RWPE1 (cell line): ENCODE results near the gene MEIOSIN.
A peak's percentile ranks its signal among the peaks of the same experiment; 100 is the strongest.

ENCODE experiments used
- CTCF ChIA-PET: fragments of 350-600 bp; sonication (Branson Sonifier 250); formaldehyde crosslinking; extraction: SDS; loops from one replicate; lab custom pipeline; 2021; lab: Yijun Ruan, JAX
- POLR2A ChIA-PET: fragments of 400-600 bp; formaldehyde crosslinking; extraction: SDS; loops from one replicate; lab custom pipeline; 2020; ENCODE audit warnings: antibody characterized with exemption; ENCODE audit not compliant: low non-redundant PET; lab: Yijun Ruan, JAX
- DNase-seq: peaks from one replicate; pipeline ENCODE4 v3.0.0; 2012; ENCODE audit warnings: low spot score
- H3K27ac ChIP-seq: fragments of 450-650 bp; 2 replicates; pipeline ENCODE4 v1.5.1; 2017
- TF ChIP-seq, protein P1 (sequence below): fragments of 450-650 bp; conservative IDR thresholded peaks from 2 replicates; pipeline ENCODE4 v1.5.1; 2017; ENCODE audit warnings: low read depth, mild to moderate bottlenecking

The MEIOSIN gene

DNA sequence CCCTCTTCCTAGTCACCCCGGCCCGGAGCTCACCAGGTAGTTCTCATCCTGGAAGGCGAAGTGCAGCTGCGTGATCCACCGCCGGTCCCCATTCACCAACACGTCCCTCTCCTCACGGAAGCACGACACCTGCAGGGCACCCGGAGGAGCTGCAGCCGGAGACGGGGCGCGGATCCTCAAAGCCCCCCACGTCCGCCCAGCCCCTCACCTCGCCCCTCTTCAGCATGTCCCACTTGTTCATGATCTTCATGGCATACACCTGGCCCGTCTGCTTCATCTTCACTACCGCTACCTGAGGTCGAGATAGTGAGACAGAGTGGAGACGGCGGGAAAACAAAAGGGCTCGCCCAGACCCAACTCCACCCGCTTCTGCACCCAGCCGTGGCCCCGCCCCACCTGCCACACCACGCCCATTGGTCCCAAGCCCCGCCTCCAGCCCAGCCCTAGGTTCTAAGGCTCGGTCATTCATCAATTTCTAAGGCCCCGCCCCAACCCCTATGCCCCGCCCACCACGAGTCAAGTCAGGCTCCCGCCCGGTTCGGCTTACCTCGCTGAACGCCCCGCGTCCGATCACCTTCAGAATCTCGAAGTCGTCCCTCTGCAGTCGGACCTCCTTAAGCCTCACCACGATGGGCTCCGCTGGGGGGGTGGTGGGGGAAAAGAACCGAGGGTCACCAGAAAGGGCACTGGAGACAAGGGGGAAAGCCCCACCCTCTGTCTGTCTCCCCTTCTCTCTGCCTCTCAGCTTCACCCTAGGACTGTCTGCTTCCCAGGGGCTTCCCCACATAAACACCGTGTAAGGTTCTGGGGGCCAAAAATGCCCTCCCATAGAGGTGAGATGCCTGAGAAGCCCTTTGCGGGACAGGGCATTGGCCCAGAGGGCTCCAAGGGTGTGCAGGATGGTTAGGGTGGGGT lies 46.2 kb downstream of the MEIOSIN start:
- POLR2A ChIA-PET, result interaction anchor here (1.3 kb wide), 1 partner anchor 10 kb away, joined by 3 read pairs; the partner anchor contains the start of gene SIX5
- TF ChIP-seq, protein P1, sequence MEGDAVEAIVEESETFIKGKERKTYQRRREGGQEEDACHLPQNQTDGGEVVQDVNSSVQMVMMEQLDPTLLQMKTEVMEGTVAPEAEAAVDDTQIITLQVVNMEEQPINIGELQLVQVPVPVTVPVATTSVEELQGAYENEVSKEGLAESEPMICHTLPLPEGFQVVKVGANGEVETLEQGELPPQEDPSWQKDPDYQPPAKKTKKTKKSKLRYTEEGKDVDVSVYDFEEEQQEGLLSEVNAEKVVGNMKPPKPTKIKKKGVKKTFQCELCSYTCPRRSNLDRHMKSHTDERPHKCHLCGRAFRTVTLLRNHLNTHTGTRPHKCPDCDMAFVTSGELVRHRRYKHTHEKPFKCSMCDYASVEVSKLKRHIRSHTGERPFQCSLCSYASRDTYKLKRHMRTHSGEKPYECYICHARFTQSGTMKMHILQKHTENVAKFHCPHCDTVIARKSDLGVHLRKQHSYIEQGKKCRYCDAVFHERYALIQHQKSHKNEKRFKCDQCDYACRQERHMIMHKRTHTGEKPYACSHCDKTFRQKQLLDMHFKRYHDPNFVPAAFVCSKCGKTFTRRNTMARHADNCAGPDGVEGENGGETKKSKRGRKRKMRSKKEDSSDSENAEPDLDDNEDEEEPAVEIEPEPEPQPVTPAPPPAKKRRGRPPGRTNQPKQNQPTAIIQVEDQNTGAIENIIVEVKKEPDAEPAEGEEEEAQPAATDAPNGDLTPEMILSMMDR, result peak; percentile 93
- H3K27ac ChIP-seq, result peak overlapping the region; percentile 98
- peak; percentile 91 for DNase-seq
- CTCF ChIA-PET, result interaction anchor here (0.6 to 1.7 kb wide), 5 partner anchors 9 to 1251 kb away, joined by 3 to 25 read pairs (median 3); no protein-coding TSS in a partner anchor

DNA sequence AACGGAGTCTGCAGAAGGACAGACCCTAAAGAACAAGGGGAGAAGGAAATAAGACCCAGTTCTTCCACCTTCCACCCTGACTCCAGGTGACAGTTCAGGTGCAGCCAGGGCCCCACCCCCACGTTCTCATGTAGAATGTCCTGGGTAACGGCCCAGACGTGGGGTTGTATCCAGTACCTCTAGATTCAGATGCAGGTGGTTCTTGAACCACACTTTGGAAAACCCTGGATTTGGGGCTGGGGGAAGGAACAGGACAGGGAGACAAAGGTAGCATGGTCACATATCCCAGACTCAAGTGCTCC lies 46.9 kb downstream of the MEIOSIN start:
- DNase-seq, result no peak
- CTCF ChIA-PET, result interaction anchor here (0.9 kb wide), 1 partner anchor 9 kb away, joined by 3 read pairs; no protein-coding TSS in a partner anchor
- peak overlapping the region; percentile 98 for H3K27ac ChIP-seq
- POLR2A ChIA-PET, result no interaction called here
- TF ChIP-seq, protein P1, result no peak

DNA sequence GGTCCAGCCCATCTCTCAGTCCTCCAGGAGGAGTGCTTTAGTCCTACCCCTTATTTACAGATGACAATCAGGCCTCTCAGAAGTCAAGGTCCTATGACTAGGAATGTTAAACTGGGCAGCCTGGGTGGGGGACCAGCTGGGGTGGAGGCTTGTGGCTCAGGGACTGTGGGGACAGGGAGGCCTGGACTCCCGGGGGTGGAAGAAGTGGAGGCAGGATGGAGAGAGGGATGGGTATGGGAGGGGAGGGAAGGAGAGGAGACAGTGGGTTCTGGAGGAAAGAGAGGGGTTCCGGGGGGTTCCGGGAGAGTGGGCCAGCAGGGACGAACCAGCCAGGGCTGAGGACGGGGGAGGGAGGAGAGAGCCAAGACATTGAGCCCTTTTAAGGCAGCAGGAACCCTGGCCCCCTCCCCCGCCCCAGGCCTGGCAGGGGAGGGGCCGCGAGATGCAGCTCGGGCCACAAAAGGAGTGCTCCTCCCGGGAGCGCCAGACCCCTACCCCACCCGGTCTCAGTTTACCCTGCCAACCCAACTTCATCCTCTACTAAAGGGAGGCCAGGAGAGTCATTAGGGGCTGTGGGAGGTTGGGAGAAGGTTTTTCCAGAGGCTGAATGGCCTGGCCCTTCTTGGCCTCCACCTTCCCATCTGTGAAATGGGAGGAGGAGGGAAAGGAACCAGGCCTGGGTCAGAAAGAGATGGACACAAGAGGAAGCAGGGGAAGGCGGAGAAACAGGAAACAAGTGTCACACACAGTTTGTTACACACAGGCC lies 47.4 kb downstream of the MEIOSIN start:
- TF ChIP-seq, protein P1, result no peak
- no peak for DNase-seq
- ChIA-PET POLR2A (interaction anchor here (2.6 kb wide), 1 partner anchor 11 kb away, joined by 27 read pairs; the partner anchor contains the start of gene SIX5), CTCF (interaction anchor here (0.6 to 1.3 kb wide), 4 partner anchors 8 to 84 kb away, joined by 3 to 8 read pairs (median 4); partner anchors contain the start of genes DMWD and FOXA3)
- H3K27ac ChIP-seq, result peak overlapping the region; percentile 98

DNA sequence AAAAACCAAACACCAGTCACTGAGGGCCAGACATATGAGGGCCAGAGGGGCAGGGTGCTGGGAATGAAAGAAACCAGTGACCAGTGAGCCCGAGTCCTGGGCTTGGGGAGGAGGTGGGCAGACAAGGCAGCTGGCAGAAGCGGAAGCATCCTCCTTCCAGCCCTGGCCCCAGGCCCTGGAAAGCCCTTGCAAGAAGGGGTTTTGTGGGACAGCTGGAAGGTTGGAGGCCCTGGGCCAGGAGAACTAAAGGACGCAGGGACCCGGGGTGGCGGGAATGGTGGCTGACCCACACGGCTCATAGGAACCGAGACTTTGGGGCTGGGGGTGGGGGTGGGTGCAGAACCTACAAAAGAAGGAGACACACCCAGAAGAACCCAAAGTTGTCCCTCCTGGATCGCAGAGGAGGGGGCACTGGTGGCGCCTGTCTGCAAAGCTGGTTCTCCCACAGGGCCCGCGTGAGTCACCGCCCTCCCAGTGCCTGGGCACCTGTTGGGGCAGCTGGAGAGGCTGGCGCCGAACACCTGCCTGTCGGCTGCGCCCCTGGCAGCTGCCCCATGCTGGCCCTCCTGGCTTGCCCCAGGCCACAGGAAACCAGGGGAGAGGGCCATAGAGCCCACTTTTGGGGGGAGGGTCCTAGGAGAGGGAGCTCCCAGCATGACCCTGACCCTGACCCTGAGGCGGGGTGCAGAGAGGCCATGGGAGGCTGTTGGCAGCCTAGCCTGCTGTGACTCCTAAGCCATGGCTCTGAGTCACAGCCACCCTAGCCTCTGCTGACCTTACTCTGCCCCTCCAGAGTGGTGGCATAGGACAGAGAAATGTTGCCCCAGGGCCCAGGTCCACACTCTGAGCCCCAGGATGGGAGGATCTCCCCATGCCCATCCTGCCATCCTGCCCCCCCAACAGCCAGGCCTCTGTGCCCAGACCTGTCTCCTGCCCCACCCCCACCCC lies 48.2 kb downstream of the MEIOSIN start:
- CTCF ChIA-PET, result interaction anchor here (0.6 to 1.3 kb wide), 6 partner anchors 9 to 83 kb away, joined by 3 to 8 read pairs (median 4); partner anchors contain the start of genes DMWD and FOXA3
- TF ChIP-seq, protein P1, result no peak

DNA sequence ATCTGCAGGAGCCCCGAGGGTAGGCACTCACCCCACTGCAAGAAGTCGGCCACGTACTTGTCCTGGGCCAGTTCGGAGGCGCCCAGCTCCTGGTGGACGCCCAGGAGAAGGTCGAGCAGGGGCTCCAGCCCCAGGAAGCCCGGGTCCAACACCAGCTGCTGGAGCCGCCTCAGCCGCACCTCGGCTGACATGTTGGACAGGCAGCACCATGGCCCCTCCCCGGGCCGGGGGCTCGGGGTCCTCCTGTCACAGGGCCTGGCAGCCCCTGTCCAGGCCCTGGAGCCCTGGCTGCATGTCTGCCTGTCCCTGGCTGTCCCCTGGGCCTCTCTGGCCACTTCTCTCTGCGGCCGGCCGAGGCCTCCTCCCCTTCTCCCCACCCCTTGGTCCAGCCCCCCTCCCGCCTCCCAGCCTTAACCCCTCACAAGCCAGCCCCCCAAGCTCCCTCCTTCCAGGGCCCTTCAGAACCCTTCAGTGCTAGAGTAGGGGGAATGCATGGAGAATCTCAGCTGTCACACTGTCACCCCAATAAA lies 49.0 kb downstream of the MEIOSIN start, which contains the start of gene DMPK:
Gene DMPK, minus strand, starts transcription at position 329 of the 530 bp plus-strand sequence. Its CDS starts 138 bp downstream, at position 191.
- DNase-seq, result no peak
- peak within 1 kb of the TSS; percentile 98 for H3K27ac ChIP-seq
- TF ChIP-seq, protein P1, result no peak
- CTCF ChIA-PET, result interaction anchor here (1.1 to 1.3 kb wide), 4 partner anchors 9 to 17 kb away, joined by 3 to 8 read pairs (median 6); partner anchors contain the start of gene DMWD
- POLR2A ChIA-PET, result interaction anchor here (0.5 to 2.6 kb wide), 8 partner anchors 13 to 932 kb away, joined by 3 to 27 read pairs (median 4); partner anchors contain the start of gene SIX5

More for the DNA sequence above, 48.2 kb downstream of the MEIOSIN start:
- POLR2A ChIA-PET, result interaction anchor here (2.6 kb wide), 1 partner anchor 12 kb away, joined by 27 read pairs; the partner anchor contains the start of gene SIX5
- DNase-seq, result peak; percentile 72
- peak overlapping the region; percentile 98 for H3K27ac ChIP-seq
